Activated CD8-positive, alpha-beta T cell treated with anti-CD3 and anti-CD28 coated beads for 36 hours (primary cell): ENCODE results near the gene CMIP. TPM values are rescaled to one million over a fixed set of nuclear protein-coding genes. Genes with fewer than 3 reads are reported as not detected.

Source experiments
- ATAC-seq: fragments of 200-7000 bp; cut with Tn5 transposase; one replicate; pipeline ENCODE4 v1.10.0; 2021; ENCODE audit warnings: mild to moderate bottlenecking, moderate library complexity
- CTCF ChIA-PET: fragments of 350-600 bp; sonication (Branson Sonifier 250); formaldehyde crosslinking; loops from one replicate; lab custom pipeline; 2021; ENCODE audit warnings: antibody characterized with exemption; lab: Charles Lee
- POLR2A ChIA-PET: fragments of 350-600 bp; sonication (Branson Sonifier 250); formaldehyde crosslinking; loops from one replicate; lab custom pipeline; 2021; ENCODE audit warnings: antibody characterized with exemption; lab: Charles Lee
- DNase-seq: peaks from one replicate; pipeline ENCODE4 v3.0.0-alpha.2; 2020
- H3K27ac Mint-ChIP-seq: one replicate; pipeline ENCODE4 v1.8.0; 2021; ENCODE audit warnings: mild to moderate bottlenecking, mixed read lengths
- H3K27me3 Mint-ChIP-seq: one replicate; pipeline ENCODE4 v1.8.0; 2021; ENCODE audit warnings: mixed read lengths
- H3K36me3 Mint-ChIP-seq: one replicate; pipeline ENCODE4 v1.8.0; 2021; ENCODE audit warnings: low read depth, mixed read lengths
- H3K4me1 Mint-ChIP-seq: one replicate; pipeline ENCODE4 v1.8.0; 2021; ENCODE audit warnings: low read depth, mixed read lengths
- H3K4me3 Mint-ChIP-seq: one replicate; pipeline ENCODE4 v1.8.0; 2021; ENCODE audit warnings: mild to moderate bottlenecking, moderate library complexity, mixed read lengths
- H3K9me3 Mint-ChIP-seq: one replicate; pipeline ENCODE4 v1.8.0; 2021; ENCODE audit warnings: mixed read lengths
- CTCF ChIP-seq: fragments of 200-600 bp; IDR thresholded peaks from one replicate; pipeline ENCODE4 v1.8.0; 2022; ENCODE audit warnings: antibody characterized with exemption, mild to moderate bottlenecking
- intact Hi-C: fragments of 100-400 bp; cut with micrococcal nuclease; formaldehyde crosslinking; loops from one replicate; pipeline ENCODE4 v1.10.0; 2022
- total RNA-seq, 2 experiments: library from RNA; stranded (reverse); gene quantifications; one replicate each; pipeline ENCODE4 v1.2.3, GENCODE V29; 2021

CMIP gene
- total RNA-seq, 2 experiments from 2014 or later, result 37.6 to 38.5 TPM

GRCh38 chr16:81496742-81497141 lies 52.1 kb downstream of the CMIP start:
- ChIA-PET CTCF (no interaction called here), POLR2A (no interaction called here)
- Mint-ChIP-seq H3K36me3 (no peaks in the 10 kb centered on the region), H3K27ac (no peak overlapping the region), H3K4me3 (no peak overlapping the region), H3K4me1 (peaks cover 29% of the 10 kb centered on the region), H3K9me3 (no peaks in the 10 kb centered on the region), H3K27me3 (no peaks in the 10 kb centered on the region)
- no peak for ATAC-seq
- TF ChIP-seq CTCF, result no peak
- no peak for DNase-seq
- intact Hi-C loops, result no loop called here

- peaks cover 31% of the 10 kb centered on the region for H3K4me1 Mint-ChIP-seq
- POLR2A ChIA-PET, result no interaction called here
- DNase-seq (no peak), ATAC-seq (no peak)
- no peaks in the 10 kb centered on the region for H3K9me3 Mint-ChIP-seq
- no peak for TF ChIP-seq CTCF
- CTCF ChIA-PET, result no interaction called here
- no peak overlapping the region for H3K4me3 Mint-ChIP-seq
- H3K27me3 Mint-ChIP-seq, result no peaks in the 10 kb centered on the region
- no peaks in the 10 kb centered on the region for H3K36me3 Mint-ChIP-seq
- intact Hi-C loops, result no loop called here
- no peak overlapping the region for H3K27ac Mint-ChIP-seq
Measured at GRCh38 chr16:81497690-81498089, 53.1 kb downstream of the CMIP start.

GRCh38 chr16:81498351-81498750 lies 53.7 kb downstream of the CMIP start:
- POLR2A ChIA-PET, result no interaction called here

GRCh38 chr16:81499576-81500380 lies 55.2 kb downstream of the CMIP start:
- DNase-seq (no peak), ATAC-seq (no peak)
- H3K9me3 Mint-ChIP-seq, result no peaks in the 10 kb centered on the region
- no peak overlapping the region for H3K27ac Mint-ChIP-seq
- intact Hi-C loops, result no loop called here
- no peak overlapping the region for H3K4me3 Mint-ChIP-seq
- no peak for TF ChIP-seq CTCF
- peaks cover 30% of the 10 kb centered on the region for H3K4me1 Mint-ChIP-seq
- H3K36me3 Mint-ChIP-seq, result no peaks in the 10 kb centered on the region
- CTCF ChIA-PET, result interaction anchor here (1.4 kb wide), 1 partner anchor 197 kb away, joined by 3 read pairs; no protein-coding TSS in a partner anchor
- POLR2A ChIA-PET, result interaction anchor here (1.3 kb wide), 1 partner anchor 13 kb away, joined by 4 read pairs; no protein-coding TSS in a partner anchor
- no peaks in the 10 kb centered on the region for H3K27me3 Mint-ChIP-seq

More at GRCh38 chr16:81498351-81498750, 53.7 kb downstream of the CMIP start:
- no peaks in the 10 kb centered on the region for H3K27me3 Mint-ChIP-seq
- DNase-seq (no peak), ATAC-seq (no peak)
- CTCF ChIA-PET, result no interaction called here
- H3K27ac Mint-ChIP-seq, result no peak overlapping the region
- H3K4me1 Mint-ChIP-seq, result peaks cover 28% of the 10 kb centered on the region
- H3K36me3 Mint-ChIP-seq, result no peaks in the 10 kb centered on the region
- no peak for TF ChIP-seq CTCF
- H3K9me3 Mint-ChIP-seq, result no peaks in the 10 kb centered on the region
- H3K4me3 Mint-ChIP-seq, result no peak overlapping the region
- intact Hi-C loops, result no loop called here

GRCh38 chr16:81500833-81501521 lies 56.4 kb downstream of the CMIP start:
- POLR2A ChIA-PET, result no interaction called here
- no peaks in the 10 kb centered on the region for H3K36me3 Mint-ChIP-seq
- H3K27me3 Mint-ChIP-seq, result no peaks in the 10 kb centered on the region
- no peak for ATAC-seq
- CTCF ChIA-PET, result interaction anchor here (1.4 kb wide), 1 partner anchor 196 kb away, joined by 3 read pairs; no protein-coding TSS in a partner anchor
- no peak for TF ChIP-seq CTCF
- no peak for DNase-seq
- H3K9me3 Mint-ChIP-seq, result no peaks in the 10 kb centered on the region
- peaks cover 30% of the 10 kb centered on the region for H3K4me1 Mint-ChIP-seq
- H3K4me3 Mint-ChIP-seq, result no peak overlapping the region
- intact Hi-C loops, result no loop called here
- peak overlapping the region; percentile 49 for H3K27ac Mint-ChIP-seq
